D341Med (cell line): ENCODE measurements around the gene ST6GALNAC1.

Experiments
- DNase-seq: peaks from one replicate; pipeline ENCODE4 v3.0.0; 2012; ENCODE audit warnings: low spot score

The ST6GALNAC1 gene

DNA sequence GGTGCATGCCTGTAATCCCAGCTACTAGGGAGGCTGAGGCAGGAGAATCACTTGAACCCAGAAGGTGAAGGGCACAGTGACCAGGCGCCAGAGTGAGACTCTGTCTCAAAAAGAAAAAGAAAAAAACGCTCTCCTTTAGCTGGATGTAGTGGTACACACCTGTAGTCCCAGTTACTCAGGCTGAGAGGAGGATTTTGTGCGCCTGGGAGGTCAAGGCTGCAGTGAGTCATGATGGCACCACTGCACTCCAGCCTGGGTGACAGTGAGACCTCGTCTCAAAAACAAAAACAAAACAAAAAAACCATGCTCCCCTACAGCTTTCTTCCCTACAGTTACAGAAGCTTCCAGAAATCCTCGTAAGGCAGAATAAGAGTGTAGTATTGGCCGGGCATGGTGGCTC, 33.1 kb upstream of the ST6GALNAC1 start:
- DNase-seq: no peak

DNA sequence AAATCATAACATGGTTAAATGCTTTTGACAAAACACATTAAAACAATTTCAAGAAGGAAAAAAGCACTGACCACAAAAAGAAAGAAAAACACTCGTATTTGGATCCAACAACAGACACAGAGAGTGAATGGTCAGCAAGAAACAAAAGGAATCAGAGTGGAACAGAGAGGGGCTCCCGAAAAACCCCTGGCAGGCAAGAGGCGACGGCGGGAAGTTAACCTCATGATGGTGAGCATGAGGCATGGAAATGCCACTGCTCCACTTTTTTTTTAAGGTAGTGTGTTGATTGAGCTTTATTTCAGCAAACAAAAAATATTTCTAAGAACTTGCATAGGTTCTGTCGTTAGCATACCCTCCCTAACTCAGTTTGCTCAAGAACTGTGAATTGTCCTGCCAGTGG, 32.1 kb upstream of the ST6GALNAC1 start:
- no peak for DNase-seq

GRCh38 chr17:76674600-76674999, 31.0 kb upstream of the ST6GALNAC1 start:
- no peak for DNase-seq

DNA sequence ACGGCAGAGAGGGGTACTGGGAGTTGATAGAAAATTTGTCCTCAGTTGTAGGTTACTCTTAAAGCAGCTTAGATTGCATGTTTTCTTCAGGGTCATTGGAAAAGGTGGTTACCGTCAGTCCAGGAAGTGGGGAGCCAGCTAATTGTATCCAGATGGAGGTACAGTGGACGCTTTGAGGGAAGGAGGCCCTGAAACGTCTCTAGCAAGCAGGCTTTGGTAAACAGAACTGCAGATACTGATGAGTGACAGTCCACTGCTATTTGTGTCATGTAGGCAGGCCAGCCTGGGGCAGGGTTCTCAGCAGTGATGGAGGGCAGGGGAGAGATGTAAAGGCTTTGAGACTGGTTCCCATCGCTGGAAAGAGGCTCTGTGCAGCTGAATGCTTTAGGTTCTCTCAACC, 30.2 kb upstream of the ST6GALNAC1 start:
- DNase-seq: no peak

- DNase-seq: no peak
Measured at GRCh38 chr17:76672892-76673291, 29.3 kb upstream of the ST6GALNAC1 start.

- no peak for DNase-seq
Measured at GRCh38 chr17:76672270-76672851, 28.8 kb upstream of the ST6GALNAC1 start.

- no peak for DNase-seq
Measured at GRCh38 chr17:76671912-76672262, 28.3 kb upstream of the ST6GALNAC1 start.

DNA sequence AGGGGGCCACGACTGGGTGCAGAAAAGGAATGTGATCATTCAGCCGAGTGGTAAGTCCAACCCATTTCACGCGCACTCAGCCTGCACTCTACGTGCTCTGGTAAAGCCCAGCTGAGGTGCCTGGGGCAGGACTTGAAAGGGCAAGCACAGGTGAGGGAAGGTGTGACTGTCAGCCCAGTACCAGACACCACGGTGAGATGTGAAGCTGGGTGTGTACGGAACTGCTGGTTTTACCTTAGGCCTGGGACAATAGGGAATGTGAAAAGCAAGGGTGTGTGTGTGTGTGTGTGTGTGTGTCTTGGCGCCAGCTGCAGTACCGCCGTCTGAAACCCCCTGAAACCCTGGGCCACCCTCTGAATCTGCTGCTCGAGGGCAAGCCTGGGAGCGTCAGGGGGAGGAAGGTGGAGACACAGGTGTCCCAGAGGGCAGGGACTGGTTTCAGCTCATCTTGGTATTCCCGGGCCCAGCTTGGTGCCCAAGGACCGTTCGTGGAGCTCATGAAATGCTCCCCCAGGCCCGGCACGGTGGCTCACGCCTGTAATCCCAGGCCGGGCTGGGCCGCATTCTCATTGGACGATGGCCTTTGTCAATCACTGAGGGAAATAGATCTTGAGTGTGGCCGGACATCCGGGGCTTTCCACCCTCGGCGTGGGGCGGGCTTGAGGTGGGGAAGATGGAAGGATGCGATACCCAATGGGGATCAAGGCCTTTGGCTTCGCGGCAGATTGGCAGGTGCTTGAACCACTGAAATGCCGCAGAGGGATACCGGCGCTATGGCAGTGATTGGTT, 27.8 kb upstream of the ST6GALNAC1 start:
- peak; percentile 100 for DNase-seq

- no peak for DNase-seq
Measured at GRCh38 chr17:76670718-76671122, 27.2 kb upstream of the ST6GALNAC1 start.

- DNase-seq: no peak
Measured at GRCh38 chr17:76670020-76670717, 26.6 kb upstream of the ST6GALNAC1 start.

DNA sequence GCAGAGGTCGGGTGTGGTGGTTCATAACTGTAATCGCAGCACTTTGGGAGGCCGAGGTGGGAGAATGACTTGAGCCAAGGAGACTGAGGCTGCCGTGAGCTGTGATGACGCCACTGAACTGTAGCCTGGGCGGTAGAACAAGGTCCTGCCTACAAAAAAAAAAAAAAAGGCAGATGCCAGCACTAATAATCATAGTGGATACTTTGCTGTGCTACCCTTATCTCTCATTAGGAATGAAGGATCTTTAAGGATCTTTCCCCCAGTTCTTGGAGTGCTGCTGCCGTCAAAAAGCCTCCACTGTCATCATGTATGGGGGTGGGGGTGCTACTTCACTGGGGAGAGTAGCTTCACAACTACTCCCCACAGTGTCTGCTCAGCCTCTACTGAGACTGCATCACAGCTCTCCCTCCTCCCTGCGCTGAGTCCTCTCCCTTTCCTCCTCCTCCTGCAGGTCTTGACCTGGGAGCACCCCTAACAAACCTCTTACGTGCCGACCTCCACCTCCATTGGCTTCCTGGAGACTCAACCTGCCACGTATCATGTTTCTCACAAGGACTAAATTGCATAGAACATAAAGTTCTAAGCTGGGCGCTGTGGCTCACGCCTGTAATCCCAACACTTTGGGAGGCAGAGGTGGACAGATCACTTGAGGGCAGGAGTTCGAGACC, 24.4 kb upstream of the ST6GALNAC1 start:
- DNase-seq: no peak

DNA sequence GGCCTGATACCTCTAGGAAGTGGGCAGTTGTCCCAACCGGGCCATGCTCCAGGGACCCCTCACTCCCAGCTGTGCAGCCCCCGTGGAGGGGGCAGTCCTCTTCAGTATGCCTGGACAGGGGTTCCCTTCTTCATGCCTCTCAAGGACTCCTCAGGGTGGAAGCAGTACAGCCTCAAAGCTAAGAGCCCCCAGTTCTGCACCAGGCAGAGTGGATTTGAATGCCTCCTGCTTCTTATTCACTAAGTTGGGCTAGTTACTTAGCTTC, 23.9 kb upstream of the ST6GALNAC1 start:
- DNase-seq: no peak

GRCh38 chr17:76660656-76661042, 17.1 kb upstream of the ST6GALNAC1 start:
- DNase-seq: no peak

GRCh38 chr17:76659928-76660655, 16.5 kb upstream of the ST6GALNAC1 start:
- DNase-seq: no peak

- DNase-seq: no peak
Measured at GRCh38 chr17:76658242-76658662, 14.7 kb upstream of the ST6GALNAC1 start.

- no peak for DNase-seq
Measured at GRCh38 chr17:76657505-76658241, 14.1 kb upstream of the ST6GALNAC1 start.

DNA sequence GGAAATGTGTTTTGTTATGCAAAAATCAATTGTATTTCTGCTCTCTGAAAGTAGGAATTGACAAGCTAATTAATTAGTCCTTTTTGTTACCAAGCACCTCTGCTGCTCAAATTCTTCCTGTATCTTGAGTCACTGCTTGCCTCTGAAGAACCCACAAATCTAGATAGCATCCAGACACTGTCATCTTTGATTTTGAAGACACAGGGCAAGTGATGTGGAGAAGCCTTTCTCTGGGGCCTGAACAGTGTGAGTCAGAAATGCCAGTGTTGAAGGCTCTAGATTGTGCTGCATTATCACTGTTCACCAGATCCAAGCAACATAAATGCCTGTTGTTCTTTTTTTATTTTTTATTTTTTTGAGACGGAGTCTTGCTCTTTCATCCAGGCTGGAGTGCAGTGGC, 10.9 kb upstream of the ST6GALNAC1 start:
- DNase-seq: no peak

- no peak for DNase-seq
Measured at GRCh38 chr17:76650504-76650903, 6.9 kb upstream of the ST6GALNAC1 start.

GRCh38 chr17:76646712-76647111, 3.2 kb upstream of the ST6GALNAC1 start:
- no peak for DNase-seq

GRCh38 chr17:76645481-76645880, 1.9 kb upstream of the ST6GALNAC1 start:
- DNase-seq: no peak

GRCh38 chr17:76644995-76645394, 1.4 kb upstream of the ST6GALNAC1 start:
- DNase-seq: no peak

DNA sequence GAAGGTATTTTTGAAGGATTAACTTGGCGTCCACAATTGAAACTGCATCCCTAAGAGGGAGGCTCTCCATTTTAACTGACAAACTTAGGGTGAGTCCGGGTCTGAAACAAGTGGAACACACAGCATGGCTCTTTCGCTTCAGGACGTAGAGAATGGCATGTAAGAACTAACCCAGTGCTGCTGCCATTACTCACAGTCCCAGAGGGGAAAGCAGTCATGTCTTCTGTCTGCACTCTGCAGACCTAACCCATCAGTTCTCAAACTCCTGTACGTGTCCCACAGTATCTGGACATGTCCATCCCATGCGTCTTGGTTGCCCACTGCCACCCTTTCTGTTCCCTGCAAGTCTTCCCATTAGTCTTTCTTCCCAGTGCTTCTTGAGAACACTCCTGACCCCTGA, 563 bp downstream of the ST6GALNAC1 start:
- no peak for DNase-seq
